ENCODE measurements around the gene AK2.
"Not testable (repeated sequence)": the region's sequence is repeated elsewhere in the genome, so short reads cannot be mapped to it uniquely, and the experiment has no call there.

The AK2 gene

GRCh38 chr1:33036526-33037503, at the start of gene AK2:
Gene AK2 (minus strand): TSS chr1:33036883. CDS start chr1:33036828, 55 bp downstream.
- DNase-seq (ENCODE audit: low spot score): peak; percentile 96

GRCh38 chr1:33086384-33086850, 49.7 kb upstream of the AK2 start:
- peak; percentile 72 for DNase-seq (ENCODE audit: low spot score)

DNA sequence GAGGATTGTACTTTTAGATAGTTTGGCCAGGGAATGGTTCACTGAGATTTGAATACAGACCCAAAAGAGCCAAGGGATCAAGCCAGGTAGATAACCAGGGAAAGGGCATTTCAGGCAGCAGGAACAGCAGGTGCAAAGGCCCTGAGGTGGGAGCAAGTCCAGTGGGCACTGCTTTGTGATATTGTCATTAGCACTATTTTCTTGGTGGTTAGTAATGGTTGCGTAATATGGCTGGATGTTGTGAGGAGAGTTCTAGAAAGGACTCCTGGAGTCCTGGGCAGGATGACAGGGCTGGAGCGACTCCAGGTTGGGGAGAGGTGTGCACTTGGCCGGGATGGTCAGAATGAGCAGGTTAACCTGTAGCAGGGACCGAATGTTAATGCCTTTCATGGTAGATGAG, 48.6 kb upstream of the AK2 start:
- DNase-seq (ENCODE audit: low spot score): no peak

DNA sequence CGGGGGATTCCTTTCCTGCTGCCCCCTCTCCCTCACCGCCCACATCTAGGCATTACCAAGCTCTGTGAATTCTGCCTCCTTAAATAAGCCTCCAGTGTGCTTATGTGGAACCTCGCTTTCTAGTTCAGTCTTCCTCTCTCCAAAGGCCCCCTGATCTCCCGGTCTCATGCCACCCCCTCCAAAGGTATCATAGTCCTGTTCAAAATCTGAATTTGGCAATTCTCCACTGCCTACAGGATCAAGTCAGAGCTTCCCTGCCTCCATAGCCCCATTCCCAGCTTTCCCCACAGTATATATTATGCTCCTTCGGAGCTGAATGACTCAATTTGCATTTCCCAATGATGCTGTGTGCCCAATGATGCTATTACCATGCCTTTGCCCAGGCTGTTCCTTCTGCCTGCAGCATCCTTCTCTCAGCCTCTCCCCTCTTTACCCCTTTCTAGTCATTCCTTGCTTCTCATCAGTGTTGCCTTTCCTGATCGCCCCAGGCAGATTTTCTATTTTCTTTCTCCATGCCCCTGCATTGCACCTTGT, 46.0 kb upstream of the AK2 start:
- DNase-seq (ENCODE audit: low spot score): no peak

DNA sequence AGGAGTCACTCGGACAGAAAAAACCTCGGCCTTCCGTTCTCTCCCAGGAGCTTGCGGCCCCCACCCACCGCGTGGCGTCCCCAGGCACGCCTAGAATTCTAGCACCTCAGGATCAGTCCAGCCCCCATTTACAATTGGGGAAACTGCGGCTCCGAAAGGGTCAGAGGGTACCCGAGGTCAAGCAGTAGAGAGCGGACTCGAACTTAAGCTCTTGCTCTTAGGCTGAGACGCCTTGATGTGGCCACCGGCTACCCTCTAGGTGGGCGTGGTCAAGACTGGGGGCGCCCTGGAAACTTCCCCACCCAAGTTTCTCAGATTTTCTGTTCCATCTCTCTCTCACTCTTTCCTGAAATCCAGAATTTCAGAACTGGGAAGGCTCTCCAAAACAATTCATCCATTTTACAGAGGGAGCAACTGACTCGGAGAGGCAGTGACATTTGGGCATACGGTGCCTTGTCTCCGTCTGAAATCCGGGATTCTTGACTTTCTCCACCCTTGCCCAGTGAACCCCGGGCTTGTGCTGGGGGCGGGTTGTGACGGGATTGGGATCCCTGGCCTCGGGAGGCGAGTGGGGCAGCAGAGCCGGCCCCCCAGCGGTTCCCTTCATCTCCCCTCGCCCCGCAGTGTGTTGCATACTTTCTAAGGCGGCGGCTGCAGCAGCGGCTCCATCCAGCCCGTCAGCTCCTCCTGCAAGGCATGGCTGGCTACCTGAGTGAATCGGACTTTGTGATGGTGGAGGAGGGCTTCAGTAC, 45.0 kb upstream of the AK2 start:
- no peak for DNase-seq (ENCODE audit: low spot score)

DNA sequence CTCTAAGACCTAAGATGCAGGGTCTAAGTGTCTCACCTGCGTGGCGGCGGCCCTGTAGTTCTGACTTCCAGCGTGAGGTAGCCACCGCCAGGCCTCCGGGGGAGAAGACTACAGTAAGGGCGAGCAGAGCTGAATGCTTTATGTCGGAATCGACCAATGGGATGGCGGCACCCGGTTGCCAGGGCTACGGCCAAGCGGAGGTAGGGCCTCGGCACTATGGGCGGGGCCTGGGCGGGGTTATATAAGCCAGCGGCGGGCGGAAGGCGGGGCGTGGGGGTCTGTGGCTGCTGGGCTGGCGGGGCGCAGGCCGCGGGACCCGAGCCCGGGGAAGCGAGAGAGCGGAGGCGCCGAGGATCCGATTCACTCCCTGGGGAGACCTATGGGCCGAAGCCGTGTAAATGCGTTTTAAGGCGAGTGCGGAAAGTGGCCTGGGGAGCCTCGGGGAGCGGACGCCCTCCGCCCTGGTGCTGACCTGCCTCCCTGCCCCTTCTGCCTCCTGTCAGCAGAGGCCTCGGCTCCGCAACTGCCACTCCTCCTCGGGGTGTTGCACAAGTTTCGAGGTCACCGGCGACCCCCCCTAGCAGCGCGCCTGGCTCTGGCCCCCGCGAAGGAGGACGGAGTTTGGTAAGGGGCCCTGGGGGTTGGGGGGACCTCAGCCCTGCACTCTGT, 44.3 kb upstream of the AK2 start, which contains the start of gene AZIN2:
Gene AZIN2 (plus strand): TSS at position 269 of the 669 bp plus-strand sequence. CDS start 1,097 bp downstream, outside the sequence.
- DNase-seq (ENCODE audit: low spot score): peak; percentile 98

DNA sequence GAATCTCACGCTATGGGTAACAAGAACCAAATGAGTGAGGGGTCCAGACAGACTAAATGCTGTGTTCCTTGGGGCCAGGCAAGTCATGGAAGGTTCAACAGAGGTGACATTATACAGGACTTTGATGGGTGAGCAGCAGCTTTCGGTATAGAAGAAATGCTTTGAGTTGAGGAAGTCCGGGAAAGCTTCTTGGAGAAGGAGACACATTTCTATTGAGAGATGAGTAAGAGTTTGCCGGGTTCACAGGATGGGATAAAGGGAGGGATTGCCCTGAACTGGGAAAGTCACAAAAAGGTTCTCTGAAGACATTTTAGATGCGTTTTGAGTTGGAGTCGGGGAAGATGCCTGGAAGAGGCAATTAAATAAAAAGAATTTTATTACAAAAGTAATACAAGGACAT, 43.7 kb upstream of the AK2 start:
- no peak for DNase-seq (ENCODE audit: low spot score)

DNA sequence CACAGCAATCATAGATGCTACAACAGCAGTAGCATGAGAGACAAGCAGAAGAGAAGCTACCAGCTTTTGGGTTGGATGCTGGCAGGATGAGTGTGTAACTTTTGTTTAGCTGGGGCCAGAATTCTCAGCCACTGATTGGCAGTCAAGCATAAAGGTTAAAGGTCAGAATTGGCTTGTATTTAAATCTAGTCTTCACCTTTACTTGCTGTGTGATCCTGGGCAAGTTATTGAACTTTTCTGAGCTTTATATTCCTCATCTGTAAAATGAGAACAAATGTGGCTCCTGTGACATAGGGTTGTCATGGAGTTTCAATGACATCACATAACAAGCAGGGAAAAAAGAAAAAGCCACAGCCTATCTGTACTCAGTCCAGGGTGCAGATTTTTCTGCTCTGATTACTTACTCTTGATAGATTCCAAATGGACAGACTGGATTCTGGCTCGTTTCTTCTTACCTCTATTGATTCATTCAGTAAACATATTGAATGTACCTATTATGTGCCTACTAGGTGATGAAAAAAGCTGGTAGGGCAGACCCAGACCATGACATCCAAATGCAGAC, 41.4 kb upstream of the AK2 start:
- no peak for DNase-seq (ENCODE audit: low spot score)

GRCh38 chr1:33074193-33074945, 37.7 kb upstream of the AK2 start:
- DNase-seq (ENCODE audit: low spot score): no peak

- no peak for DNase-seq (ENCODE audit: low spot score)
These were observed 36.0 kb upstream of the AK2 start for GRCh38 chr1:33072707-33073106.

DNA sequence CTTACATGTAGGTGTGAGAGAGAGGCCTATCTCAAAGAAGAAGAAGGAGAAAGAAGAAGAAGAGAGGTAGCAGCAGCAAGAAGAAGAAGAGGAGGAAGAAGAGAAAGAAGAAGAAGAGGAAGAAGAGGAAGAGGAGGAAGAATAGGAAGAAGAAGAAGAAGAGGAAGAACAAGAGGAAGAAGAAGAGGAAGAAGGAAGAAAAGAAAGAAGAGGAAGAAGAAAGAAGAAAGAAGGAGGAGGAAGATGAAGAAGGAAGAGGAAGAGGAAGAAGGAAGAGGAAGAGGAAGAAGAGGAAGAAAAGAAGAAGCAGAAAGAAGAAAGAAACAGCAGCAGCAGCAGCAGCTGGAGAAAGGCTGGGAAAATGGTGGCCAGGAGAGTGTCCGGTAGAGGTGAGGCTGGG, 33.9 kb upstream of the AK2 start:
- no peak for DNase-seq (ENCODE audit: low spot score)

DNA sequence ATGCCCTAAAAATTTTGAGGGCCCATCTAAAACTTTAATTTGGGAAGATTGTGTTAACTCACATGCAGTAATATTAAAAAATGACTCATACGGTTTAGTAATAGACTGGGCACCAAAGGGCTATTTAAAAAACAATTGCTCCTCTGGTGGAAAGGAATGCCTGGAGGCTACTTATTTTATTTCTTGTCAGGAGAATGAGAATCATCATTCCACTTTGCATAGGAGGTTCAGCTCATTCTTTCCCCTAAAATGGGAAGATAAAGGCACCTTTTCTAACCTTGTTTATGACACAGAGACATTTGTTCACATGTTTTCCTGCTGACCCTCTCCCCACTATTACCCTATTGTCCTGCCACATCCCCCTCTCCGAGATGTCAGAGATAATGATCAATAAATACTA, 31.4 kb upstream of the AK2 start:
- not testable (repeated sequence) for DNase-seq (ENCODE audit: low spot score)

DNA sequence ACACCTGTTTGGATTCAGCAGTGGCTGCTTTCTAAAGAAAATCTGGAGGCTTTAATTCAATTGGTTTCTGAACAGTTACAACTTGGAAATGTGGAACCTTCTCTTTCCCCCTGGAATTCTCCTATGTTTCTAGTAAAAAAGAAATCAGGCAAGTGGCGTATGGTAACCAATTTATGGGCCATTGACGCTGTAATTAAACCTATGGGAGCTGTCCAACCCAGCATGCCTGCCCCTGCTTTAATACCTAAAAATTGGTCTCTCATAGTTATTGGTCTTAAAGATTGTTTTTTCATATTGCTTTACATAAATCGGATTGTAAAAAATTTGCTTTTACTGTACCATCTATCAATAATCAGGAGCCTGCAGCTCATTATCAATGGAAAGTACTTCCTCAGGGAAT, 29.8 kb upstream of the AK2 start:
- DNase-seq (ENCODE audit: low spot score): not testable (repeated sequence)

GRCh38 chr1:33065301-33065700, 28.6 kb upstream of the AK2 start:
- DNase-seq (ENCODE audit: low spot score): no peak

DNA sequence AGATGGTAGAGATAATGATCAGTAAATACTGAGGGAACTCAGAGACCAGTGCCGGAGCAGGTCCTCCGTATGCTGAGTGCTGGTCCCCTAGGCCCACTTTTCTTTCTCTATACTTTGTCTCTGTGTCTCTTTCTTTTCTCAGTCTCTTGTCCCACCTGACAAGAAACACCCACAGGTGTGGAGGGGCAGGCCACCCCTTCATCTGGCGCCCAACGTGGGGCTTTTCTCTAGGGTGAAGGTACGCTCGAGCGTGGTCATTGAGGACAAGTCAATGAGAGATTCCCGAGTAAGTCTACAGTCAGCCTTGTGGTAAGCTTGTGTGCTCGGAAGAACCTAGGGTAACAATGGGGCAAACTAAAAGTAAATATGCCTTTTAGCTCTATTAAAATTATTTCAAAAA, 27.6 kb upstream of the AK2 start:
- not testable (repeated sequence) for DNase-seq (ENCODE audit: low spot score)

GRCh38 chr1:33061834-33062233, 25.2 kb upstream of the AK2 start:
- no peak for DNase-seq (ENCODE audit: low spot score)

- DNase-seq (ENCODE audit: low spot score): no peak
These were observed 23.9 kb upstream of the AK2 start for GRCh38 chr1:33060579-33061083.

GRCh38 chr1:33057095-33057494, 20.4 kb upstream of the AK2 start:
- DNase-seq (ENCODE audit: low spot score): no peak

DNA sequence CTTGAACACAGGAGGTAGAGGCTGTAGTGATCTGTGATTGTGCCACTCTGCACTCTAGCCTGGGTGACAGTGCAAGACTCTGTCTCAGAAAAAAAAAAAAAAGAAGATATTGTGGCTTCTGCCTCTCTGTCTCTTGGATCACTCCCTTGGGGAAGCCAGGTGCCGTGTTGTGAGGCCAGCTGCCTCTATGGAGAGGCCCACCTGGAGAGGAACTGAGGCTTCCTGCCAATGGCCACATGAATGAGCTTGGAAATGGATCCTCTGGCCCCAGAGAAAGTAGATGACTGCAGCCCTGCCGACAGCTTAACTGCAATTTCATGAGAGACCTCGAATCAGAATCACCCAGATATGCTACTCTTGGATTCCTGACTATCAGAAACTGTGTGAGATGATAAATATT, 19.7 kb upstream of the AK2 start:
- DNase-seq (ENCODE audit: low spot score): no peak

GRCh38 chr1:33055210-33056008, 18.7 kb upstream of the AK2 start:
- peak; percentile 69 for DNase-seq (ENCODE audit: low spot score)
